CD4-positive, CD25-positive, alpha-beta regulatory T cell (primary cell): Measurements from ENCODE around the gene PABPN1L. TPM values are rescaled to one million over a fixed set of nuclear protein-coding genes. Genes with fewer than 3 reads are reported as not detected.

Experiments
- ATAC-seq, 2 donors: fragments of 150-1000 bp; cut with Tn5 transposase; one replicate each; pipeline ENCODE4 v1.10.0; 2021; ENCODE audit warnings: low read depth in 2 of 2, moderate number of reproducible peaks in 2 of 2, moderate library complexity in 1 of 2
- DNase-seq, 3 donors: peaks; one replicate each; pipeline versions ENCODE4 v3.0.0 to v3.0.0-alpha.2; 2012 to 2022; ENCODE audit warnings: mixed read lengths in 1 of 3
- H3K27ac ChIP-seq: one replicate; pipeline ENCODE4 v1.7.0; 2013; ENCODE audit warnings: mild to moderate bottlenecking, low read length; ENCODE audit not compliant: insufficient read depth, poor library complexity, severe bottlenecking
- H3K27me3 ChIP-seq: one replicate; pipeline ENCODE4 v1.7.0; 2013; ENCODE audit warnings: low read length; ENCODE audit not compliant: control insufficient read depth, insufficient read depth
- H3K36me3 ChIP-seq: one replicate; pipeline ENCODE4 v1.7.0; 2013; ENCODE audit warnings: mild to moderate bottlenecking, low read length, moderate library complexity; ENCODE audit not compliant: control insufficient read depth, insufficient read depth
- H3K4me1 ChIP-seq: 2 replicates; pipeline ENCODE4 v1.7.0; 2013; ENCODE audit warnings: mild to moderate bottlenecking, low read length; ENCODE audit not compliant: insufficient read depth, control insufficient read depth, poor library complexity, severe bottlenecking
- H3K4me3 ChIP-seq: one replicate; pipeline ENCODE4 v1.7.0; 2013; ENCODE audit warnings: low read depth, mild to moderate bottlenecking, low read length, moderate library complexity
- H3K9me3 ChIP-seq, 2 experiments: 1 replicate in 1 of 2; 2 replicates in 1 of 2; pipeline ENCODE4 v1.7.0; 2013; ENCODE audit warnings: low read length in 2 of 2, mild to moderate bottlenecking in 1 of 2, moderate library complexity in 1 of 2; ENCODE audit not compliant: control insufficient read depth in 2 of 2
- H3K27ac Mint-ChIP-seq, 3 donors: one replicate each; pipeline ENCODE4 v1.8.0; 2020 to 2022; ENCODE audit warnings: mild to moderate bottlenecking in 3 of 3, mixed read lengths in 3 of 3, moderate library complexity in 2 of 3
- H3K27me3 Mint-ChIP-seq: one replicate; pipeline ENCODE4 v1.8.0; 2022; ENCODE audit warnings: mild to moderate bottlenecking, mixed read lengths
- H3K36me3 Mint-ChIP-seq: one replicate; pipeline ENCODE4 v1.8.0; 2020; ENCODE audit warnings: mixed read lengths
- H3K4me1 Mint-ChIP-seq, 4 donors: one replicate each; pipeline ENCODE4 v1.8.0; 2020 to 2022; ENCODE audit warnings: mixed read lengths in 4 of 4, mild to moderate bottlenecking in 1 of 4
- H3K4me3 Mint-ChIP-seq, 4 donors: one replicate each; pipeline ENCODE4 v1.8.0; 2020 to 2022; ENCODE audit warnings: mild to moderate bottlenecking in 4 of 4, mixed read lengths in 4 of 4, moderate library complexity in 3 of 4
- H3K9me3 Mint-ChIP-seq, 7 donors: one replicate each; pipeline ENCODE4 v1.8.0; 2020 to 2022; ENCODE audit warnings: mixed read lengths in 7 of 7, mild to moderate bottlenecking in 3 of 7, moderate library complexity in 2 of 7
- polyA plus RNA-seq, 4 donors: library from polyadenylated mRNA; unstranded; fragments of 300-500 nt; fragmentation: Illumina TruSeq; gene quantifications; one replicate each; pipeline ENCODE4 v1.2.3, GENCODE V29; 2021
- total RNA-seq: library from RNA; stranded (reverse); gene quantifications from one replicate; pipeline ENCODE4 v1.2.3, GENCODE V29; 2022

The PABPN1L gene
- total and polyA plus RNA-seq, 5 donors from 2014 or later, result not detected

GRCh38 chr16:88874938-88875599 is 8.6 kb upstream of the PABPN1L start:
- H3K27ac Mint-ChIP-seq, result no peak overlapping the region
- H3K36me3 Mint-ChIP-seq, result no peaks in the 10 kb centered on the region
- ATAC-seq, result no peak

DNA sequence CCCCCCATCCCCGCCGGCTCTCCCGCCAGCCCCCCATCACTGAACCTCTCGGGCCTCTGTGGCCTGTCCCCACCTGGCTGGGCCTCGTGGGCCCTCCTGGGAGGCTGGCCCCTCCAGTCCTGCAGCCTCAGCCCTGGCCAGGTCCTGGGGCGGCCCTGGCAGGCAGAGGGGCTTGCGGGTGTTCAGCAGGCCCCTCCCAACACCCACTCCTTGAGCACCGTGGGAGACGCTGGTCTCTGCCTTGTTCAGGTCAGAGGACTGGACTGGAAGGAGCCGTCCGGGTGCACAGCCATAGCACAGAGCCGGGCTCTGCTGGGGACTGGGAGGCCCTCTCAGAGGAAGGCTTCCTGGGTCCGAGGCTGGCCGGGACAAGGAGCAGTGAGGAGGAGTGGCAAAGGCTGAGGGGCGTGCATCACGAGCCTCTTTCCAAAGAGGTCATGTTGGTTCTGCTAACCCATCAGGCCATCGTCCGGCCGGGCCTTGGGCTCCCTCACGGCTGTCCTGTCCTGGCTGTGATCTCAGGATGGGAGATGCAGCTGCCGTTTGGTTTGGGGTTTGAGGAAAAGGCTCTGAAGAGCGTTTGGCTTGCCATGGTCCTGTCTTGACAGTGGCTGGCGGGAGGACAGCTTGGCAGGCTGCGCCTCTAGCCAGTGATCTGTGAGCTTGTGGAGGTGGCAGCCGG is 6.3 kb upstream of the PABPN1L start:
- H3K27me3 ChIP-seq, result no peaks in the 10 kb centered on the region
- peaks cover 0 to 2% (median 0%) of the 10 kb centered on the region in 7 donors for H3K9me3 Mint-ChIP-seq
- no peak for ATAC-seq
- no peaks in the 10 kb centered on the region for H3K4me1 ChIP-seq
- H3K36me3 ChIP-seq, result no peaks in the 10 kb centered on the region
- no peak overlapping the region for H3K27ac Mint-ChIP-seq
- H3K4me1 Mint-ChIP-seq, result peaks cover 0 to 2% (median under 1%) of the 10 kb centered on the region in 4 donors
- peaks cover 15% of the 10 kb centered on the region for H3K27me3 Mint-ChIP-seq
- no peak overlapping the region for H3K4me3 ChIP-seq
- H3K27ac ChIP-seq, result no peak overlapping the region
- no peak overlapping the region for H3K4me3 Mint-ChIP-seq
- DNase-seq, result no peak
- H3K36me3 Mint-ChIP-seq, result no peaks in the 10 kb centered on the region
- H3K9me3 ChIP-seq, result no peaks in the 10 kb centered on the region

More at GRCh38 chr16:88874938-88875599, 8.6 kb upstream of the PABPN1L start:
- peaks cover 0 to 2% (median under 1%) of the 10 kb centered on the region in 4 donors for H3K4me1 Mint-ChIP-seq
- Histone ChIP-seq H3K27me3 (no peaks in the 10 kb centered on the region), H3K36me3 (no peaks in the 10 kb centered on the region), H3K4me1 (no peaks in the 10 kb centered on the region), H3K4me3 (no peak overlapping the region), H3K9me3 (no peaks in the 10 kb centered on the region), H3K27ac (no peak overlapping the region)
- H3K9me3 Mint-ChIP-seq, result peaks cover 0 to 2% (median 0%) of the 10 kb centered on the region in 7 donors
- DNase-seq, result no peak
- no peak overlapping the region for H3K4me3 Mint-ChIP-seq
- H3K27me3 Mint-ChIP-seq, result peaks cover 11% of the 10 kb centered on the region

GRCh38 chr16:88871730-88872416 is 5.4 kb upstream of the PABPN1L start:
- Mint-ChIP-seq H3K27me3 (peaks cover 15% of the 10 kb centered on the region), H3K4me3 (no peak overlapping the region), H3K27ac (no peak overlapping the region), H3K9me3 (peaks cover 0 to 2% (median 0%) of the 10 kb centered on the region in 7 donors), H3K4me1 (peaks cover 0 to 2% (median under 1%) of the 10 kb centered on the region in 4 donors), H3K36me3 (no peaks in the 10 kb centered on the region)
- ATAC-seq (no peak), DNase-seq (no peak)
- Histone ChIP-seq H3K27ac (no peak overlapping the region), H3K27me3 (no peaks in the 10 kb centered on the region), H3K9me3 (no peaks in the 10 kb centered on the region), H3K4me3 (no peak overlapping the region), H3K36me3 (no peaks in the 10 kb centered on the region), H3K4me1 (no peaks in the 10 kb centered on the region)

- Mint-ChIP-seq H3K4me1 (peaks cover 0 to 3% (median 1%) of the 10 kb centered on the region in 4 donors), H3K9me3 (peaks cover 0 to 1% (median 0%) of the 10 kb centered on the region in 7 donors), H3K4me3 (no peak overlapping the region), H3K27me3 (peaks cover 15% of the 10 kb centered on the region), H3K36me3 (no peaks in the 10 kb centered on the region), H3K27ac (peak overlapping the region in 1 of 3 donors; percentile 56)
- Histone ChIP-seq H3K4me3 (no peak overlapping the region), H3K9me3 (no peaks in the 10 kb centered on the region), H3K27me3 (no peaks in the 10 kb centered on the region), H3K27ac (no peak overlapping the region), H3K4me1 (no peaks in the 10 kb centered on the region), H3K36me3 (no peaks in the 10 kb centered on the region)
- no peak for DNase-seq
- ATAC-seq, result no peak
These were observed 4.9 kb upstream of the PABPN1L start for GRCh38 chr16:88871349-88871702.

GRCh38 chr16:88870608-88871348 is 4.3 kb upstream of the PABPN1L start:
- Histone ChIP-seq H3K27ac (no peak overlapping the region), H3K9me3 (no peaks in the 10 kb centered on the region), H3K4me1 (no peaks in the 10 kb centered on the region), H3K36me3 (no peaks in the 10 kb centered on the region), H3K4me3 (no peak overlapping the region), H3K27me3 (no peaks in the 10 kb centered on the region)
- Mint-ChIP-seq H3K36me3 (no peaks in the 10 kb centered on the region), H3K9me3 (peaks cover 0 to 1% (median 0%) of the 10 kb centered on the region in 7 donors), H3K4me3 (no peak overlapping the region), H3K27ac (peak overlapping the region in 1 of 3 donors; percentile 56), H3K27me3 (peaks cover 15% of the 10 kb centered on the region), H3K4me1 (peaks cover 0 to 3% (median 1%) of the 10 kb centered on the region in 4 donors)
- ATAC-seq (no peak), DNase-seq (no peak)

GRCh38 chr16:88869673-88869980 is 3.2 kb upstream of the PABPN1L start:
- ATAC-seq (no peak), DNase-seq (no peak)
- Mint-ChIP-seq H3K4me1 (peaks cover 0 to 2% (median under 1%) of the 10 kb centered on the region in 4 donors), H3K36me3 (no peaks in the 10 kb centered on the region), H3K4me3 (no peak overlapping the region), H3K27ac (no peak overlapping the region), H3K9me3 (peaks cover 0 to 1% (median 0%) of the 10 kb centered on the region in 7 donors), H3K27me3 (peaks cover 15% of the 10 kb centered on the region)
- Histone ChIP-seq H3K9me3 (no peaks in the 10 kb centered on the region), H3K4me3 (no peak overlapping the region), H3K4me1 (no peaks in the 10 kb centered on the region), H3K36me3 (no peaks in the 10 kb centered on the region), H3K27ac (no peak overlapping the region), H3K27me3 (no peaks in the 10 kb centered on the region)

GRCh38 chr16:88868974-88869672 is 2.7 kb upstream of the PABPN1L start:
- H3K27me3 Mint-ChIP-seq, result peaks cover 15% of the 10 kb centered on the region
- H3K4me3 ChIP-seq, result no peak overlapping the region
- H3K4me1 Mint-ChIP-seq, result peaks cover 0 to 2% (median under 1%) of the 10 kb centered on the region in 4 donors
- no peaks in the 10 kb centered on the region for H3K4me1 ChIP-seq
- no peaks in the 10 kb centered on the region for H3K9me3 ChIP-seq
- ATAC-seq (no peak), DNase-seq (no peak)
- H3K36me3 ChIP-seq, result no peaks in the 10 kb centered on the region
- no peak overlapping the region for H3K27ac ChIP-seq
- H3K27me3 ChIP-seq, result no peaks in the 10 kb centered on the region
- H3K27ac Mint-ChIP-seq, result no peak overlapping the region
- no peak overlapping the region for H3K4me3 Mint-ChIP-seq
- no peaks in the 10 kb centered on the region for H3K36me3 Mint-ChIP-seq
- peaks cover 0 to 1% (median 0%) of the 10 kb centered on the region in 7 donors for H3K9me3 Mint-ChIP-seq
